Measurements from ENCODE around the gene TRIO.

Gene TRIO

GRCh38 chr5:14407051-14407450, 263.9 kb downstream of the TRIO start:
- DNase-seq, result no peak

DNA sequence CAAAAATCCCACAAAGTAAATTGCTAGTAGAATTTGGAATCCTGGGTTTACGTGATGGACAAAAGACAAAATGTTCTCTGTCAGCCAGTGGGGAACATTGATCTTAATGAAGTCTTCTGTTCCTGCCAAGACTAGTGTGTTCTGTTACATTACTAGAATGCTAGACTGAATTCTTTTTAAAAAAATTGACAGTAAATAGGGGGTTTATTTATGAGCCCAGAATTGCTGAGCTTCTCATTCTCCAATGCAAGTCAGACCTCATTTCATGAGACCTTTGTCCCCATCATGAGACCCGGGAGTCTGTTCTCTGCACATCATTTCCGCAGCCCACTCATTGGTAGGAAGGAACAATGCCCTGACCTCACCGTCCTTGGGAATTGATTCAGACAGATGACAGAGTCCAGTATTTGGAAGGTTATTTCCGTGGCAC, 264.6 kb downstream of the TRIO start:
- DNase-seq, result no peak

- DNase-seq, result no peak
Measured at GRCh38 chr5:14408969-14409586, 265.9 kb downstream of the TRIO start.

GRCh38 chr5:14410068-14410393, 266.9 kb downstream of the TRIO start:
- no peak for DNase-seq

GRCh38 chr5:14410394-14411201, 267.5 kb downstream of the TRIO start:
- DNase-seq, result no peak

DNA sequence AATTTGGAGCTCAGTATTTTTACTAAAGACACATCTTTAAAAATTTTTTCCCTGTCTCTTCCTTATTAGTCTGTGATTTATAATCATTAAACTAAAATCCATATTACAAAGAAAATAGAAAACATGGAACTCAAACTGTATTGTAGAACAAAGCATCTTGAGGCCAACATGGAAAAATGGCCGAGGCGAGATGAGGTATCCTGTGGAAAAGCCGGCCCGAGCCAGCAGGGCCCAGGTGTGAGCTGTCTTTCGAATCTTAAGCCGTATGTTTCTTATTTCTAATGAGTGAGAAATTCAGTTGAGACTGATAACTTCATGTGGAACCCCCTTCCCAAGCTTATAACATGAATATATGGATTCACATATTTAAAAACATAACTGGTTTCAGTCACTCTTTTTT, 268.1 kb downstream of the TRIO start:
- no peak for DNase-seq

DNA sequence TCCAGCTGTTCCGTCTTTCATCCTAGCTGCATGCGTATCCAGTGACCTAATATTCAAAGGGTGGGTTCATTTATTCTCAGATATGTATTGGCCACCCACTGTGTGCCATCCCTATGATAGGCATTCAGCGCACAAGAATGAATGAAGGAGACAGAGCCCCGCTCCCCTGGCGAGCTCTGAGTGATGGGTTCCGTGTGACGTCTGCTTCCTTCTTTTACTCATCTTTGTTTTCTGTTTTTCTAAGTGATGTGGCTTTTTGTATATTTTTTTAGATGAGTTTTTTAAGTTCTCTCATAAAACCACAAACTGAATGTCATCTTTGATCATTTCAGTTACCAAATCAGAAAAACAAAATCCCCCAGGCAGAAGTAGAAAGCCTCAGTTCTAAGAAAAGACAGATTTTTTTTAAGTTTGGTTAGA, 270.2 kb downstream of the TRIO start:
- no peak for DNase-seq

DNA sequence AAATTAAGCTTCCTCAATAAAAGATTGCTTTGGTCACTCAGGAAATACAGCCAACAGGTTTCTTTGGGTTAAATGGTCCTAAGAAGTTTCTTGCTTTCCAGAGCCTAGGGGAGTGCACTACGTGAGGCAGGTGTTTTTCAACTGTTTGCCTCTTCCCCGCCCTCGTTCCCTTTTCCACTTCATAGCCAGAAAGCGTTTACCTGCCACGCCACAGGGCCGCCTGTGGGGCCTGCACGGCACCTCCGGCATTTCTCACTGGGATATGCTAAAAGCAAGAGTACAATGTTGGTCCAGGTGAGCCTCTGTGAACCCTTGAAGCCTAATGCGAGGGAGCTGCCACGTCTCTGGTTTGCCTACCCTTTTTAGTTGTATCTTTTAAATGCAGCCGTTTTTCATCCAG, 270.9 kb downstream of the TRIO start:
- DNase-seq, result no peak

DNA sequence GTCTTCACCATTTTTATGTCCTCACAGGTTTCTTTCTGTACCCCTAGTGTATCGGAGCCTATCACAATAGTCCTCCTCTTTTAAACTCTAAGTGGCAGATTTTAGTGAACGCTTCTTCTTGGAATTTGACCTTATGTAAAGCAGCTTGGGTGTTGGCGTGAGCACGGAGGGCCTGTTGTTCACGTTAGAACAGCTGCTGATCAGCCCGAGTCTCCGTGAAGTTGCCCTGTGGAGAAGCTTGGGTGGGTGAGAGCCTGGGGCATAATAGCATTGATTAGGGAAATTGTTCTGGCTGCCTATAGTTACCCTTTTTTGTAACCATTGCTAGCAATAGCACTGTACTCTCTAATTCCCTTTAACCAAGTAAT, 271.5 kb downstream of the TRIO start:
- DNase-seq, result no peak

- no peak for DNase-seq
Measured at GRCh38 chr5:14415024-14415697, 272.0 kb downstream of the TRIO start.

DNA sequence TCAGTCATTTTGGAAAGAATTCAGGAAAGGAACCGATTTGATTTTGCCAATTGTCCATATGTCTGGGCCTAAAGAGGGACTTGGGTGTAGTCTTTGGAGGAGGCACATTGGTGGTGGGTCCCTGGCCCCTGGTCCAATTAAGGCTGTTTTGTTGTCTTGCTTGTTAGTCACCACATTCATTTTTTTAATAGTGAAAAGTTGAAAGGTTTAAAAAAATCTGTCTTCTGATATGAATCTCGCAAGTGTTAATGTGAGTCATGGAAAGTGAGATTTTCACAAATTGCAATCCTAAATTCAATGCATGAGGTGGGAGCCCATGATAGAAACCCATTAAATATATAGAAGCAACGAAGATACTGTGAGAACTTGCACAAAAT, 272.5 kb downstream of the TRIO start:
- DNase-seq, result no peak

- DNase-seq, result no peak
Measured at GRCh38 chr5:14416621-14417275, 273.6 kb downstream of the TRIO start.

GRCh38 chr5:14417276-14417730, 274.2 kb downstream of the TRIO start:
- no peak for DNase-seq

DNA sequence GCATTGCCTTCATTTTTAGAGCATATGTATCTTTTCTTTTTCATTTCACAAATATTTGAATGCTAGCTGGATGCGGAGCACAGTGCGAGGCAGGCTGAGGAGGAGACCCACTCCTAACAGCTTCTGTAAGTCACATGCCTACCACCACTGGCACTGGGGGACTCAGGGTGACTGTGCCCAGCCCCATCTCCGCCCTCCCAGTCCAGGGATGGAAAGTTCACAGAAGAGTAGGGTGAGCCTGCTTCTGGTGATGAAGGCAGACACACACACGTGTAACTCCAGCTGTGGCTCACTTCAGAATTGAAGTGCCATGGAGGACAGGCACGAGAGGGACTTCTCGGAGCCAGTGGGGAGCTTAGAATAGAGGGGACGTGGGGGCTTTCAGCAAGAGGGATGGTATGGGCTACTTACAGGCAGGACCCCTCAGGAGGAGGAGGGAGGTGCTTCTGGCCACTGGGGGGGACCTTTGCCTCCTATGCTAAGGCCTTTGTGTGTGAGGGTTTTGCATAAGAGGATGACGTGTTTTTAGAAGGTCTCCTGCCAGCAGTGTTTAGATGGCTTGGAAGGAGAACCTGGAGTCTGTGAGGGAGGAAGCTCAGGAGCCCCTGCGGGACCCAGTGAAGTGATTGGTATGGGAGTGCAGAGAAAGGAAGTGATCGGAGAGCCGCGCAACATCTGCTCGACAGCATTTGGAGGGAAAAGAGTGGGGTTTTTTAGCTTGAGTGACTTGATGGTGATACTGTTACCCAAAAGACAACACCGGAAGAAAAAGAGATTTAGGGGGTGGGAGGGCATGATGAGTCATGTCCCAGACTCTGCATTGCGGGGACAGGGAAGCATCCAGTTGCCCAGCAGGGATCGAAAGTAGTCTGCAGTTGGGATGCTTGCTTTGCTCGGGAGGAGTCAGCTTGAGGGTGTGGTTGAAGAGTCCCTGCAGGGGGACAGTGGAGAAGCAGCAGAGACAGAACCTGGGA, 274.9 kb downstream of the TRIO start:
- DNase-seq, result no peak

DNA sequence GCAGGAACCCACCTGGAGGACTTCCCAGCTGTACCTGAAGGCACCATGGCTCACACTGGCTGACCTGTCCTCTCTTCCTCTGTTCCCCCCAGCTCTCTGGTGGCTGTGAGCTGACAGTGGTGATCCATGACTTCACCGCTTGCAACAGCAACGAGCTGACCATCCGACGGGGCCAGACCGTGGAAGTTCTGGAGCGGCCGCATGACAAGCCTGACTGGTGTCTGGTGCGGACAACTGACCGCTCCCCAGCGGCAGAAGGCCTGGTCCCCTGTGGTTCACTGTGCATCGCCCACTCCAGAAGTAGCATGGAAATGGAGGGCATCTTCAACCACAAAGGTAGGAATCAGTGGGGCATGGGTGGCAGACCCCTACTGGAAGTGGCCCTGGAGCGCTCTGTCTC, 276.5 kb downstream of the TRIO start:
- no peak for DNase-seq

- no peak for DNase-seq
Measured at GRCh38 chr5:14420101-14420811, 277.1 kb downstream of the TRIO start.

DNA sequence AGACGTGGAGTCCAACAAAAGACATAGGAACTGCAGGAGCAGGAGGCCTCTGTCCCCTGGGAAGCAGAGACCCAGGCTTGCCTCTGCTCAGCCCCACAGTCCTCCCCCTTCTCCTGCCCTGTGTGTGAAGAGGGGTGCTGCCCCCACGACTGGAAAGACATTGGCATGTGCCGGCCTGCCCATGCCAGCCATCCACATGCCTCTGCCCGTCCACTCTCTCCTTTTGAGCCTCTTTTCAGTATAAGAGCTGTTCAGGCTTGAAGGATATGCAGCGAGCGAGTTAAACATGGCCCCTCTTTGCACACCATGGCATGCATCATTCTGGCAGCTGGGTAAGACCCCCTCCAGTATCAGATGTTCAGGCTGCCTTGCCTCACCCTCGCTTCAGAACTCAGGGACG, 278.7 kb downstream of the TRIO start:
- no peak for DNase-seq

GRCh38 chr5:14424011-14424685, 281.0 kb downstream of the TRIO start:
- DNase-seq, result no peak

DNA sequence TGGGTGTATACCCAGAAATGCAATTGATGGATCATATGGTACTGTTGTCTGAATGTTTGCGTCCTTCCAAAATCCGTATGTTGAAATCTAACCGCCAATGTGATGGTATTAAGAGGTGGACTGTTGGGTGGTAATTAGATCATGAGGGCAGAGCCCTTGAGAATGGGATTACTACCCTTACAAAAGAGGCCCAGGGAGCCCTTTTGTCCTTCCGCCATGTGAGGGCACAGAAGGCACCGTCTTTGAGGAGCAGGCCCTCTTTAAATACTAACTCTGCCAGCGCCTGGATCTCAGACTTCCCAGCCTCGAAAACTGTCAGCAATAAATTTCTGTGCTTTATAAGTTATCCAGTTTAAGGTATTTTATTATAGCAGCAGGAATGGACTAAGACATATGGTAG, 282.4 kb downstream of the TRIO start:
- DNase-seq, result no peak

GRCh38 chr5:14426521-14426920, 283.4 kb downstream of the TRIO start:
- DNase-seq, result no peak

Measured in nucleus accumbens (tissue), 56 donors.